Activated CD4-positive, alpha-beta T cell treated with anti-CD3 and anti-CD28 coated beads, Interleukin-2, amount 10 ng/mL, durations not matched to agents 24 days and 14 days (primary cell): Measurements from ENCODE around the gene ABCC1. TPM values are rescaled to one million over a fixed set of nuclear protein-coding genes. Genes with fewer than 3 reads are reported as not detected.
A peak's percentile ranks its signal among the peaks of the same experiment; 100 is the strongest.

Experiments used
- DNase-seq: peaks from one replicate; pipeline ENCODE4 v3.0.0; 2022
- H3K27ac Mint-ChIP-seq: one replicate; pipeline ENCODE4 v1.8.0; 2022; ENCODE audit warnings: mild to moderate bottlenecking, mixed read lengths
- H3K27me3 Mint-ChIP-seq: one replicate; pipeline ENCODE4 v1.8.0; 2022; ENCODE audit warnings: mixed read lengths
- H3K36me3 Mint-ChIP-seq: one replicate; pipeline ENCODE4 v1.8.0; 2022; ENCODE audit warnings: low read depth, mild to moderate bottlenecking, mixed read lengths
- H3K4me1 Mint-ChIP-seq: one replicate; pipeline ENCODE4 v1.8.0; 2021; ENCODE audit warnings: mixed read lengths
- H3K4me3 Mint-ChIP-seq: one replicate; pipeline ENCODE4 v1.8.0; 2022; ENCODE audit warnings: mild to moderate bottlenecking, moderate library complexity, mixed read lengths
- H3K9me3 Mint-ChIP-seq: one replicate; pipeline ENCODE4 v1.8.0; 2021; ENCODE audit warnings: mixed read lengths
- intact Hi-C: fragments of 100-400 bp; cut with micrococcal nuclease; formaldehyde crosslinking; loops from one replicate; pipeline ENCODE4 v1.15.1; 2023
- total RNA-seq: library from RNA; stranded (reverse); gene quantifications from 2 replicates; pipeline ENCODE4 v1.2.3, GENCODE V29; 2022

The ABCC1 gene
- total RNA-seq, 1 donor from 2014 or later, result 92.2 TPM

DNA sequence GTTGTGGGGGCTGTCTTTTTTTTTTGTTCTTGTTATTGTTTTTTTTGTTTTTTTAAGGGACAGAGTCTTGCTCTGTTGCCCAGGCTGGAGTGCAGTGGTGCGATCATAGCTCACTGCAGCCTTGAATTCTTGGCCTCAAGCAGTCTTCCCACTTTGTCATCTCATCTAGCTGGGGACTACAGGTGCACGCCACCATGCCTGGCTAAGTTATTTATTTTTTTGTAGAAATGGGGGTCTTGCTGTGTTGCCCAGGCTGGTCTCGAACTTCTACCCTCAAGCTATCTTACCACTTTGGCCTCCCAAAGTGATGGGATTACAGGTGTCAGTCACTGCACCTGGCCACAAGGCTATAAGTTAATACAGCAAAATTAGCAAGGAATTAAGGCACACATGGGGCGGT lies 101.7 kb downstream of the ABCC1 start:
- no peaks in the 10 kb centered on the region for H3K9me3 Mint-ChIP-seq
- no peaks in the 10 kb centered on the region for H3K27me3 Mint-ChIP-seq
- H3K36me3 Mint-ChIP-seq, result peaks cover 67% of the 10 kb centered on the region
- intact Hi-C loops, result no loop called here
- H3K27ac Mint-ChIP-seq, result no peak overlapping the region
- no peak for DNase-seq
- H3K4me3 Mint-ChIP-seq, result no peak overlapping the region
- peaks cover under 1% of the 10 kb centered on the region for H3K4me1 Mint-ChIP-seq

- Mint-ChIP-seq H3K4me1 (peaks cover 2% of the 10 kb centered on the region), H3K4me3 (no peak overlapping the region), H3K27me3 (no peaks in the 10 kb centered on the region), H3K36me3 (peaks cover 69% of the 10 kb centered on the region), H3K27ac (no peak overlapping the region), H3K9me3 (no peaks in the 10 kb centered on the region)
- no peak for DNase-seq
- intact Hi-C loops, result no loop called here
Measured at GRCh38 chr16:16052916-16053315, 103.5 kb downstream of the ABCC1 start.

DNA sequence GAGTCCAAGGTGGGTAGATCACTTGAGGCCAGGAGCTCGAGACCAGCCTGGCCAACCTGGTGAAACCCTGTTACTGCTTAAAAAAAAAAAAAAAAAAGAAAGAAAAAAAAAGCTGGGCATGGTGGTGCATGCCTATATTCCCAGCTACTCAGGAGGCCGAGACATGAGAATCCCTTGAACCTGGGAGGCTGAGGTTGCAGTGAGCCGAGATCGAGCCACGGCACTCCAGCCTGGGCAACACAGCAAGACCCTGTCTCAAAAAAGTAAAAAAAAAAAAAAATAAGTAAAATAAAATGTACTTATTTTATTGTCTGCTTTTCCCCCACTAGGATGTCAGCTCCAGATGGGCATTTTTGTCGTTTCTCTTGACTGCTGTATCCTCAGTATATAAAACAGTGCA lies 107.7 kb downstream of the ABCC1 start:
- DNase-seq, result no peak
- peaks cover 21% of the 10 kb centered on the region for H3K4me1 Mint-ChIP-seq
- H3K36me3 Mint-ChIP-seq, result peaks cover 60% of the 10 kb centered on the region
- intact Hi-C loops, result no loop called here
- no peak overlapping the region for H3K4me3 Mint-ChIP-seq
- H3K9me3 Mint-ChIP-seq, result no peaks in the 10 kb centered on the region
- H3K27ac Mint-ChIP-seq, result no peak overlapping the region
- no peaks in the 10 kb centered on the region for H3K27me3 Mint-ChIP-seq

DNA sequence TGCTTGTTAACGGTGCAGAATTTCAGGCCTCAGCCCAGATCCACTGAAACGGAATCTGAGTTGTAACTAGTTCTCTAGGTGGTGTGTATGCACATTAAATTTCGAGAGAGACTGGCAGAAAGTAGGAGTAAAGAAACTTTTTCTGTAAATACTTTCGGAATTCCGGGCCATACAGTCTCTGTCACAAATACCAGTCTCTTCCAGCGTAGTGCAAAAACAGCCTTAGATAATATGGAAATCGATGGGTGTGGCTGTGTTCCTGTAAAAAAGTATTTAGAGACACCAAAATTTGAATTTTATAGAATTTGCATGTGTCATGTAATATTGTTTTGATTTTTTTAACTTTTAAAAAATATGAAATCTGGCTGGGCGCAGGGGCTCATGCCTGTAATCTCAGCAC lies 109.7 kb downstream of the ABCC1 start:
- intact Hi-C loops, result no loop called here
- Mint-ChIP-seq H3K4me1 (peaks cover 32% of the 10 kb centered on the region), H3K27ac (no peak overlapping the region), H3K36me3 (peaks cover 62% of the 10 kb centered on the region), H3K4me3 (no peak overlapping the region), H3K9me3 (no peaks in the 10 kb centered on the region), H3K27me3 (no peaks in the 10 kb centered on the region)
- no peak for DNase-seq

GRCh38 chr16:16059895-16060590 lies 110.6 kb downstream of the ABCC1 start:
- H3K9me3 Mint-ChIP-seq, result no peaks in the 10 kb centered on the region

DNA sequence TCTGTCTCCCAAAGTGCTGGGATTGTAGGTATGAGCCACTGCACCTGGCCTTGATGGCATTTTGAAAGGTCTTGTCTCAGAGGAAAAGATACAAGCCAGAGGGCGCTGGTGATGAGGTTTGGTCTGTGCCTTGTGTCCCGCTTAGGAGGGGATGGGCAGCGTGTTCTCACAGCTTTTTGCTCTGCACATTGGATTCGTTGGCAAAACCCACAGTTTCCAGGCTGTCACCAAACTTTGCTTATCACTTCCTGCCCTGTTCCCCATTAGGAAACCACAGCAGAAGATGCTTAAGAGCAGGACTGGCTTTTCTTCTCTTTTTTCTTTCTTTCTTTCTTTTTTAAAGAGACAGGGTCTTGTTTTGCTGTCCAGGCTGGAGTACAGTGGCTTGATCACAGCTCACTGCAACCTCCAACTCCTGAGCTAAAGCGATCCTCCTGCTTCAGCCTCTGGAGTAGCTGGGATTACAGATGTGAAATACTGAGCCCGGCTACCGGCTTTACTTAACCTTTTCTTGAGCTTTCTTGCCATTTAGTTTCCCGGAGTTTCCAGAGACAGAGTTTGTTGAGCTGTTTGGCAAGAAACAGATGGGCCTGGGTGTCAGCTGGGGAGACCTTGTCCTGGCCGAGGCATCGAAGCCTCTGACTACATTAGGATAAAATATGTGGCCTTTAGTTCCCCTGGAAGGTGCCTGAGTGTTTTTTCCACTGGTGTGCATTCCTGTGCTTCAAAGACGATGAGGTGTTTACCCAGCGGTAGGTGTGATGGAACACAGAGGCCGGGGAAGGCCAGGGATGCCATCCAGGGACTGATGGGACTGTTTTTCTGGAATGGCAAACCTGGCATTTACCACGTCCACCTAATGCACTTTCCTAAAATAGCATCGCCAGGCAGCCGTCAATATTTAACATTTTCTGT lies 112.9 kb downstream of the ABCC1 start:
- intact Hi-C loops, result no loop called here
- DNase-seq, result peak; percentile 84
- no peaks in the 10 kb centered on the region for H3K27me3 Mint-ChIP-seq
- peak overlapping the region; percentile 30 for H3K4me3 Mint-ChIP-seq
- H3K27ac Mint-ChIP-seq, result peak overlapping the region; percentile 67
- H3K4me1 Mint-ChIP-seq, result peaks cover 32% of the 10 kb centered on the region
- H3K9me3 Mint-ChIP-seq, result no peaks in the 10 kb centered on the region
- H3K36me3 Mint-ChIP-seq, result peaks cover 49% of the 10 kb centered on the region

More at GRCh38 chr16:16059895-16060590, 110.6 kb downstream of the ABCC1 start:
- no peak for DNase-seq
- intact Hi-C loops, result no loop called here
- H3K4me3 Mint-ChIP-seq, result no peak overlapping the region
- H3K36me3 Mint-ChIP-seq, result peaks cover 60% of the 10 kb centered on the region
- no peaks in the 10 kb centered on the region for H3K27me3 Mint-ChIP-seq
- peaks cover 32% of the 10 kb centered on the region for H3K4me1 Mint-ChIP-seq
- no peak overlapping the region for H3K27ac Mint-ChIP-seq

- no peak for DNase-seq
- no peaks in the 10 kb centered on the region for H3K27me3 Mint-ChIP-seq
- intact Hi-C loops, result no loop called here
- no peaks in the 10 kb centered on the region for H3K9me3 Mint-ChIP-seq
- H3K4me3 Mint-ChIP-seq, result no peak overlapping the region
- H3K4me1 Mint-ChIP-seq, result peaks cover 28% of the 10 kb centered on the region
- H3K36me3 Mint-ChIP-seq, result peaks cover 47% of the 10 kb centered on the region
- peak overlapping the region; percentile 43 for H3K27ac Mint-ChIP-seq
Measured at GRCh38 chr16:16063683-16064082, 114.3 kb downstream of the ABCC1 start.

GRCh38 chr16:16064874-16065384 lies 115.5 kb downstream of the ABCC1 start:
- no peaks in the 10 kb centered on the region for H3K9me3 Mint-ChIP-seq
- H3K4me3 Mint-ChIP-seq, result no peak overlapping the region
- intact Hi-C loops, result no loop called here
- peaks cover 27% of the 10 kb centered on the region for H3K4me1 Mint-ChIP-seq
- H3K27me3 Mint-ChIP-seq, result no peaks in the 10 kb centered on the region
- H3K36me3 Mint-ChIP-seq, result peaks cover 50% of the 10 kb centered on the region
- no peak for DNase-seq
- H3K27ac Mint-ChIP-seq, result no peak overlapping the region

GRCh38 chr16:16067127-16067526 lies 117.7 kb downstream of the ABCC1 start:
- DNase-seq, result no peak
- Mint-ChIP-seq H3K4me1 (peaks cover 11% of the 10 kb centered on the region), H3K27ac (no peak overlapping the region), H3K27me3 (no peaks in the 10 kb centered on the region), H3K36me3 (peaks cover 47% of the 10 kb centered on the region), H3K4me3 (no peak overlapping the region), H3K9me3 (no peaks in the 10 kb centered on the region)
- intact Hi-C loops, result no loop called here

DNA sequence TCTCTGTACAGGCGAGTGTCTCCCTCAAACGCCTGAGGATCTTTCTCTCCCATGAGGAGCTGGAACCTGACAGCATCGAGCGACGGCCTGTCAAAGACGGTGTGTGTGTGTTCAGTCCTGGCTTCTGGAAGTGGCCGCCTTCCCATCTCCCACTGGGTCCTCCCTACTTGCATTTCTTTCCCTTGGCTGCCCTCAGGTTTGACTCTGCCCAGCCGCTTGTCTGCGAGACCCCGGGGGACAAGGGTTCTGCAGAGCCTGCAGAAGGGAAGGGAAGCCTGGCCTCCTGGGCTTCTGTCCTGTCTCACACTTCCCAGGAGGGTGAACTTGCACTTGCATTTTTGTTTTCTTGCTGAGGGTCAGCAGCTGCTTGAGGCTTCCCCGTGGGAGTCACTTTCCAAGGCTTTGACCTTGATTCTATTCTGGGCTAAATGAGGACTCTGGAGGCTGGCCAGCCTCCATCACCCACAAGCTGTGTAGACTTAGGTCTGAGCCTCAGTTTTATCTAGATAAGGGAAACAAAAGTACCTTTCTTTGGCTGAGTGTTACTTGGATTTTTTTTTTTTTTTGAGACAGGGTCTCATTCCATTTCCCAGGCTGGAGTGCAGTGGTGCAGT lies 122.3 kb downstream of the ABCC1 start:
- H3K27ac Mint-ChIP-seq, result no peak overlapping the region
- H3K9me3 Mint-ChIP-seq, result no peaks in the 10 kb centered on the region
- peaks cover 58% of the 10 kb centered on the region for H3K36me3 Mint-ChIP-seq
- no peaks in the 10 kb centered on the region for H3K27me3 Mint-ChIP-seq
- intact Hi-C loops, result no loop called here
- peaks cover 8% of the 10 kb centered on the region for H3K4me1 Mint-ChIP-seq
- DNase-seq, result no peak
- no peak overlapping the region for H3K4me3 Mint-ChIP-seq

GRCh38 chr16:16073001-16073545 lies 123.7 kb downstream of the ABCC1 start:
- Mint-ChIP-seq H3K27ac (no peak overlapping the region), H3K36me3 (peaks cover 63% of the 10 kb centered on the region), H3K27me3 (no peaks in the 10 kb centered on the region), H3K4me1 (peaks cover 10% of the 10 kb centered on the region), H3K4me3 (no peak overlapping the region), H3K9me3 (no peaks in the 10 kb centered on the region)
- intact Hi-C loops, result no loop called here
- DNase-seq, result no peak

DNA sequence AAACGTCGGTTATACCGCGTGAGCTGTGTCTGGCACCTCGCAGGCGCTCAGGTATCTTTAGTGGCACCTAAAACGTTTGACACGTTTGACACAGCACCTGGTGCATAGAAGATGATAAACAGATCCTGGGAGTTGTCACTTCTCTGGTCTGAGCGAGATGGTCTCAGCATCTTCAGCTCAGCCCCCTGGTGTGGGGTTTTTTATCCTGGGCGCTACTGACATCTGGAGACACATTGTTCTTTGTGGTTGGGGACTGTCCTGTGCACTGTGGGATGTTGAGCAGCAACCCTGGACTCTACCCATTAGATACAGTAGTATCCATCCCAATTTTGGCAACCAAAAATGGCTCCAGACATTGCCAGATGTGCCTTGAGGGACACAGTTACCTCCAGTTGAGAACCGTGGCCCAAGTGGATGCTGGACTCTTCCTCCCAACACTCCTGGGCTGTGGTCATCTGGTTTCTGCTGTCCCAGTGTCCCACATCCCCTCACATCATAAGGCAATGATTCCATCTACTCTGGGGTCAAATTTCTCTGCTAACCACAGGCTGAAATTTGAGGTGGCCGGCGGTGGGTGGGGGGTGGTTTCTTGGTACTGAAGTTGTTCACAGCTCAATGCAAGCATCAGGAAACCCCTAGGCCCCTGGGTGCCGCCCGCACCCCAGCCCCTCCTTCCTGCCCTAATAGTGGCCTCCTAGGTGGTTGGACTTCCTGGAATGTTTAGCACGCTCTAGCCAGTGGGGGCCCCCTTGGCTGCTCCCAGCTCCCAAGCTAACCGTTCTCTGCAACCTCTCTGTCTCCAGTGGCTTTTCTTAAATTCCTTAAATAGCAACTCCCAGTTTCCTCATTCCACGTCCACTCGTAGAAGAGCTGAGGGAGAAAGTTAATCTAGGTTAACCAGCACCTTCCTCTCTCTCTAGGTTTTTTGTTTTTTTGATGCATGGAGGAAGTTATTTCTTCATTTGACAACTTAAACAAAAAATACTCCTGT lies 124.8 kb downstream of the ABCC1 start:
- H3K4me1 Mint-ChIP-seq, result peaks cover 10% of the 10 kb centered on the region
- peaks cover 65% of the 10 kb centered on the region for H3K36me3 Mint-ChIP-seq
- no peaks in the 10 kb centered on the region for H3K27me3 Mint-ChIP-seq
- DNase-seq, result no peak
- no peak overlapping the region for H3K4me3 Mint-ChIP-seq
- peak overlapping the region; percentile 20 for H3K27ac Mint-ChIP-seq
- intact Hi-C loops, result no loop called here
- H3K9me3 Mint-ChIP-seq, result no peaks in the 10 kb centered on the region
